ENCODE results near the gene HM13.
A peak's percentile ranks its signal among the peaks of the same experiment; 100 is the strongest.
"Not testable (repeated sequence)": the region's sequence is repeated elsewhere in the genome, so short reads cannot be mapped to it uniquely, and the experiment has no call there.

The HM13 gene

DNA sequence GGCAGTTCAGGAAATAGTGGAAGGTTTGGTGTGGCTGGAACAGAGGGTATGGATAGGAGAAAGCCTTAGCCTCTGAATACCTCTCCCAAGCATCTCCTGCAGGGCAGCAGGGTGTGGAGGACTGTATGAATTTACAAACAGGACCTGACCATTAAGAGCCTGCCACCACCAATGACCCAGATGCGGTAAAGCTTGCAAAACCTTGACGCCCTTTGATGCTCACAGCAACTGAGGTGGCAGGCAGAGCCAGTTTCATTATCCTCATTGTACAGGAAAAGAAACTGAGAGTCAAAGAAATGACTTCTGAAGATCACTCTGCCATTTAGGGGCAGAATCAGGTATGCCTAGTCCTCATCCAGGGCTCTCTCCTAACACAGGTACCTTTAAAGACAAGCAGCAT lies 2.4 kb downstream of the HM13 start:
- Histone ChIP-seq H2AK5ac (ENCODE audit: low read length) (no peak overlapping the region), H2AFZ (ENCODE audit: insufficient read depth, low read length, poor library complexity) (no peak overlapping the region), H4K8ac (ENCODE audit: low read depth, low read length) (no peak overlapping the region), H3K4ac (ENCODE audit: low read depth, low read length) (peak overlapping the region; percentile 15), H3K4me1 (ENCODE audit: control insufficient read depth in 1 of 2, insufficient read depth in 2 of 2, low read length in 2 of 2) (peaks cover 17 to 18% of the 10 kb centered on the region in 2 experiments), H3K36me3 (ENCODE audit: control insufficient read depth in 1 of 2, insufficient read depth in 2 of 2, low read length in 2 of 2) (peaks cover 11 to 20% of the 10 kb centered on the region in 2 experiments), H3K18ac (ENCODE audit: low read length) (no peak overlapping the region), H3K14ac (ENCODE audit: low read length) (no peak overlapping the region), H4K91ac (ENCODE audit: low read depth, low read length) (no peak overlapping the region), H2BK12ac (ENCODE audit: low read length) (no peak overlapping the region), H3K9ac (ENCODE audit: low read length) (no peak overlapping the region), H2BK120ac (ENCODE audit: insufficient read depth, low read length, poor library complexity) (no peak overlapping the region), H3K27ac (ENCODE audit: low read depth, low read length) (no peak overlapping the region), H3K9me3 (ENCODE audit: insufficient read depth, low read depth, low read length) (no peaks in the 10 kb centered on the region), H3K79me1 (ENCODE audit: low read length) (peaks cover 7% of the 10 kb centered on the region), H3K27me3 (ENCODE audit: insufficient read depth, low read length) (no peaks in the 10 kb centered on the region), H4K12ac (ENCODE audit: low read depth, low read length) (no peak overlapping the region), H3K4me3 (ENCODE audit: low read depth, low read length) (no peak overlapping the region), H2BK5ac (ENCODE audit: low read depth, low read length, poor library complexity) (no peak overlapping the region), H3K23ac (ENCODE audit: low read length) (no peak overlapping the region), H3K4me2 (ENCODE audit: low read length) (no peak overlapping the region), H3K79me2 (ENCODE audit: control insufficient read depth, insufficient read depth, low read length, poor library complexity) (peaks cover 13% of the 10 kb centered on the region)
- DNase-seq: no peak
- no CpG with 5 or more reads among the region's 2 CpGs for WGBS (ENCODE audit: extremely low coverage, insufficient coverage, insufficient read length)

GRCh38 chr20:31517373-31517772 lies 3.1 kb downstream of the HM13 start:
- no peak overlapping the region for H2AK5ac ChIP-seq (ENCODE audit: low read length)
- peak overlapping the region; percentile 15 for H3K4ac ChIP-seq (ENCODE audit: low read depth, low read length)
- H3K9ac ChIP-seq (ENCODE audit: low read length): no peak overlapping the region
- H3K4me2 ChIP-seq (ENCODE audit: low read length): no peak overlapping the region
- no peak overlapping the region for H3K23ac ChIP-seq (ENCODE audit: low read length)
- no peak overlapping the region for H4K91ac ChIP-seq (ENCODE audit: low read depth, low read length)
- peaks cover 7% of the 10 kb centered on the region for H3K79me1 ChIP-seq (ENCODE audit: low read length)
- H4K12ac ChIP-seq (ENCODE audit: low read depth, low read length): no peak overlapping the region
- H3K27ac ChIP-seq (ENCODE audit: low read depth, low read length): no peak overlapping the region
- H2BK12ac ChIP-seq (ENCODE audit: low read length): no peak overlapping the region
- H3K14ac ChIP-seq (ENCODE audit: low read length): no peak overlapping the region
- no peak overlapping the region for H3K18ac ChIP-seq (ENCODE audit: low read length)
- DNase-seq: peak; percentile 62 to 65
- no peak overlapping the region for H2AFZ ChIP-seq (ENCODE audit: insufficient read depth, low read length, poor library complexity)
- H4K8ac ChIP-seq (ENCODE audit: low read depth, low read length): no peak overlapping the region
- H2BK5ac ChIP-seq (ENCODE audit: low read depth, low read length, poor library complexity): no peak overlapping the region
- peaks cover 11 to 23% of the 10 kb centered on the region in 2 experiments for H3K36me3 ChIP-seq (ENCODE audit: control insufficient read depth in 1 of 2, insufficient read depth in 2 of 2, low read length in 2 of 2)
- no peaks in the 10 kb centered on the region for H3K27me3 ChIP-seq (ENCODE audit: insufficient read depth, low read length)
- no peak overlapping the region for H3K4me3 ChIP-seq (ENCODE audit: low read depth, low read length)
- peaks cover 17 to 20% of the 10 kb centered on the region in 2 experiments for H3K4me1 ChIP-seq (ENCODE audit: control insufficient read depth in 1 of 2, insufficient read depth in 2 of 2, low read length in 2 of 2)
- no peak overlapping the region for H2BK120ac ChIP-seq (ENCODE audit: insufficient read depth, low read length, poor library complexity)
- H3K79me2 ChIP-seq (ENCODE audit: control insufficient read depth, insufficient read depth, low read length, poor library complexity): peaks cover 13% of the 10 kb centered on the region
- no peaks in the 10 kb centered on the region for H3K9me3 ChIP-seq (ENCODE audit: insufficient read depth, low read depth, low read length)
- no CpG with 5 or more reads among the region's 4 CpGs for WGBS (ENCODE audit: extremely low coverage, insufficient coverage, insufficient read length)

DNA sequence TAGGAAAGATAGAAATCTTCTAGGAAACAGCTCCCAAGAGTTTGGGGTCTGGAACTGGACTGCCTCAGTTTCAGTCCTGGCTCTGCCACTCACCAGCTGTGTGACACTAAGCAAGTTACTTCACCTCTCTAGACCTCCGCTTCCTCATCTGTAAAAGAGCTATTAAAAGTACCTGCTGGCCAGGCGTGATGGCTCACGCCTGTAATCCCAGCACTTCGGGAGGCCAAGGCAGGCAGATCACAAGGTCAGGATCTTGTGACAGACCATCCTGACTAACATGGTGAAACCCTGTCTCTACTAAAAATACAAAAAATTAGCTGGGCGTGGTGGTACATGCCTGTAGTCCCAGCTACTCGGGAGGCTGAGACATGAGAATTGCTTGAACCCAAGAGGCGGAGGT lies 7.0 kb downstream of the HM13 start:
- H3K79me1 ChIP-seq (ENCODE audit: low read length); H2AFZ ChIP-seq (ENCODE audit: insufficient read depth, low read length, poor library complexity); H3K9me3 ChIP-seq (ENCODE audit: insufficient read depth, low read depth, low read length); H3K4me2 ChIP-seq (ENCODE audit: low read length); H3K27ac ChIP-seq (ENCODE audit: low read depth, low read length); H4K8ac ChIP-seq (ENCODE audit: low read depth, low read length); H3K23ac ChIP-seq (ENCODE audit: low read length); H3K4ac ChIP-seq (ENCODE audit: low read depth, low read length); H3K14ac ChIP-seq (ENCODE audit: low read length); H3K9ac ChIP-seq (ENCODE audit: low read length); H2AK5ac ChIP-seq (ENCODE audit: low read length); H4K91ac ChIP-seq (ENCODE audit: low read depth, low read length); H3K79me2 ChIP-seq (ENCODE audit: control insufficient read depth, insufficient read depth, low read length, poor library complexity); H3K18ac ChIP-seq (ENCODE audit: low read length); H3K4me3 ChIP-seq (ENCODE audit: low read depth, low read length); H2BK120ac ChIP-seq (ENCODE audit: insufficient read depth, low read length, poor library complexity); H3K4me1 ChIP-seq (ENCODE audit: control insufficient read depth in 1 of 2, insufficient read depth in 2 of 2, low read length in 2 of 2); H3K27me3 ChIP-seq (ENCODE audit: insufficient read depth, low read length); H4K12ac ChIP-seq (ENCODE audit: low read depth, low read length); H2BK5ac ChIP-seq (ENCODE audit: low read depth, low read length, poor library complexity): not testable (repeated sequence)
- DNase-seq: peak; percentile 65 to 72
- peak overlapping the region; percentile 13 for H2BK12ac ChIP-seq (ENCODE audit: low read length)
- peaks cover 18 to 32% of the 10 kb centered on the region in 2 experiments for H3K36me3 ChIP-seq (ENCODE audit: control insufficient read depth in 1 of 2, insufficient read depth in 2 of 2, low read length in 2 of 2)
- WGBS (ENCODE audit: extremely low coverage, insufficient coverage, insufficient read length): no CpG with 5 or more reads among the region's 7 CpGs

DNA sequence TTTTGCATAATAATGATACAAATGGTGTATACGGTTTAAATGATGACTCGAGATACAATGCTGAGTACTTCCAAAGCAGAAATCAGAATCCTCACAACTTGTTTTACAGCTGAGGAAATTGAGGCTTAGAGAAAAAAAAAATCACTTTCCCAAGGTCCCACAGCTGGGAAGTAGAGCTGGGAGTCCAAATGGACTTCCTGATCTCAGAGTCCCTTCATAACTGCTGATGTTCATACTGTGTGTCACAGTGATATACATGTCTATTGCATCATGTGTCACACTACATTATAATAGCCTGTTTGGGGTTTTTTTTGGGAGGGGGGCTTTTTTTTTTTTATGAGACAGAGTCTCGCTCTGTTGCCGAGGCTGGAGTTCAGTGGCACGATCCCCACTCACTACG lies 8.5 kb downstream of the HM13 start:
- no peak overlapping the region for H2BK5ac ChIP-seq (ENCODE audit: low read depth, low read length, poor library complexity)
- no peak overlapping the region for H2BK120ac ChIP-seq (ENCODE audit: insufficient read depth, low read length, poor library complexity)
- no peak overlapping the region for H3K27ac ChIP-seq (ENCODE audit: low read depth, low read length)
- H3K4me3 ChIP-seq (ENCODE audit: low read depth, low read length): no peak overlapping the region
- H2AK5ac ChIP-seq (ENCODE audit: low read length): no peak overlapping the region
- H3K4me2 ChIP-seq (ENCODE audit: low read length): no peak overlapping the region
- H4K91ac ChIP-seq (ENCODE audit: low read depth, low read length): no peak overlapping the region
- H3K79me1 ChIP-seq (ENCODE audit: low read length): no peaks in the 10 kb centered on the region
- no peaks in the 10 kb centered on the region for H3K79me2 ChIP-seq (ENCODE audit: control insufficient read depth, insufficient read depth, low read length, poor library complexity)
- no peaks in the 10 kb centered on the region for H3K27me3 ChIP-seq (ENCODE audit: insufficient read depth, low read length)
- H3K18ac ChIP-seq (ENCODE audit: low read length): no peak overlapping the region
- peaks cover 0 to 3% of the 10 kb centered on the region in 2 experiments for H3K4me1 ChIP-seq (ENCODE audit: control insufficient read depth in 1 of 2, insufficient read depth in 2 of 2, low read length in 2 of 2)
- H3K36me3 ChIP-seq (ENCODE audit: control insufficient read depth in 1 of 2, insufficient read depth in 2 of 2, low read length in 2 of 2): peaks cover 17 to 33% of the 10 kb centered on the region in 2 experiments
- H4K12ac ChIP-seq (ENCODE audit: low read depth, low read length): no peak overlapping the region
- H3K9ac ChIP-seq (ENCODE audit: low read length): no peak overlapping the region
- no peak overlapping the region for H2AFZ ChIP-seq (ENCODE audit: insufficient read depth, low read length, poor library complexity)
- WGBS (ENCODE audit: extremely low coverage, insufficient coverage, insufficient read length): no CpG with 5 or more reads among the region's 6 CpGs
- H3K4ac ChIP-seq (ENCODE audit: low read depth, low read length): no peak overlapping the region
- H3K14ac ChIP-seq (ENCODE audit: low read length): no peak overlapping the region
- no peaks in the 10 kb centered on the region for H3K9me3 ChIP-seq (ENCODE audit: insufficient read depth, low read depth, low read length)
- H3K23ac ChIP-seq (ENCODE audit: low read length): no peak overlapping the region
- H2BK12ac ChIP-seq (ENCODE audit: low read length): no peak overlapping the region
- H4K8ac ChIP-seq (ENCODE audit: low read depth, low read length): no peak overlapping the region
- no peak for DNase-seq
